Fibroblast of skin of right quadriceps (primary cell): Measurements from ENCODE around the gene CRACR2B.

Experiments
- DNase-seq: peaks from one replicate; pipeline ENCODE4 v3.0.0-alpha.2; 2013

Gene CRACR2B

DNA sequence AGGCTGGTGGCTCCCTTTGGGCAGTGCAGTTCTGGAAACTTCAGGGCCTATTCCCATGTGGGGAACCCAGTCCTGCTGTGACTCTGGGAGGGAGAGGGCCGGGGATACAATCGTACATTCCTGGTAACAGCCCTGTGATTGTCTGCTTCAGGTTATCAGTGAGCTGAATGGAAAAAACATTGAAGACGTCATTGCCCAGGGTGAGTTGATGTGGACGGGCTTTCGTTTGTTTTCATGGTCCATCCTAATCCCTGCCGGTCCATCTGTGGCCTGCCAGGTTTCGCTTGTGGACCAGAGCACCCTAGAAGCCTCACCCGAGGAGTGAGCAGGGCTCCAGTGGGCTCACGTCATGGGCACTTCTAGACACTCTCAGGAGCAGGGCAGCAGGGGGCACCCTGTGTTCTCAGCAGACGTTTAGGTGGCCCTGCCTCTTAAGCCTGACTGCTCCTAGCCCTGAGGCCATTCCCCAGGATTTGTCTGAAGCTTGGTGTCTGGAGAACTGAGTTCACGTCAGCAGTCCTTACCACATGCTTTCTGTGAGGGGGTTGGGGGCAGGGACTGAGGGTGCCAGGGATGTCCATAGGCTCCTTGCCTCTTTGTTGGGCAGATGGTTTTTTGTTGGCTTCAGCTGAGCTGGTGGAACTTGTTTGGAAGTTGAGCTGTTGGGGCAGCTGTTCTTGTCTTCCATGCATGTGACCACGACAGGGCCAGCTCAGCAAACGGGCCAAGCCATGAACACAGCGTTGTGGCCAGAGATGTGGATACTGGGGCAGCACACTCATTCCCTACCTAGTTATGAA lies 16.1 kb upstream of the CRACR2B start:
- no peak for DNase-seq

DNA sequence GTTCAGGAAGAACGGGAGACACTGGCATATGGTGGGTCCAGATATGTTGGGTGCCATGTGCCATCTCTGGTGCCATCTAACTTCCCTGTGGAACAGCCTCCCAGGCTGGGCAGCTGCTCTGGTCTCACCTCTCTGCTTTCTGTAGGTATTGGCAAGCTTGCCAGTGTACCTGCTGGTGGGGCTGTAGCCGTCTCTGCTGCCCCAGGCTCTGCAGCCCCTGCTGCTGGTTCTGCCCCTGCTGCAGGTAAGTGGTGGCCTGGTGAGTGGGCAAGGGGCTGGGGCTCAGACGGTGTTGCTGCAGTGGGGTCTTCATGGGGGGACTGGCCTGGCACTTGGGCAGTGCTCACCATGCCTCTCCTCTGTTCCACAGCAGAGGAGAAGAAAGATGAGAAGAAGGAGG lies 15.3 kb upstream of the CRACR2B start:
- DNase-seq: no peak

DNA sequence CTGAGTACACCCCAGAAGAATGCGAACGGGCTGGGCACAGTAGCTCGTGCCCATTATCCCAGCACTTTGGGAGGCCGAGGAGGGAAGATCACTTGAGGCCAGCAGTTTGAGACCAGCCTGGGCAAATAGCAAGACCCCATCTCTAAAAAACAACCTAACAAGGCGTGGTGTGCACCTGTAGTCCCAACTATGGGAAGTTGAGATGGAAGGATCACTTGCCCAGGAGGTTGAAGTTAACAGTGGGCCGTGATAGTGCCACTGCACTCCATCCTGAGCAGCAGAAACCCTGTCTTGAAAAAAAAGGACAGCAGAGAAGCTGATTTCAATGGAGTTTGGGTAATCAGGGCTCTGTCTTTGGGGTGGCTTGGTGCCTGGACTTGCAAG lies 14.7 kb upstream of the CRACR2B start:
- DNase-seq: no peak

DNA sequence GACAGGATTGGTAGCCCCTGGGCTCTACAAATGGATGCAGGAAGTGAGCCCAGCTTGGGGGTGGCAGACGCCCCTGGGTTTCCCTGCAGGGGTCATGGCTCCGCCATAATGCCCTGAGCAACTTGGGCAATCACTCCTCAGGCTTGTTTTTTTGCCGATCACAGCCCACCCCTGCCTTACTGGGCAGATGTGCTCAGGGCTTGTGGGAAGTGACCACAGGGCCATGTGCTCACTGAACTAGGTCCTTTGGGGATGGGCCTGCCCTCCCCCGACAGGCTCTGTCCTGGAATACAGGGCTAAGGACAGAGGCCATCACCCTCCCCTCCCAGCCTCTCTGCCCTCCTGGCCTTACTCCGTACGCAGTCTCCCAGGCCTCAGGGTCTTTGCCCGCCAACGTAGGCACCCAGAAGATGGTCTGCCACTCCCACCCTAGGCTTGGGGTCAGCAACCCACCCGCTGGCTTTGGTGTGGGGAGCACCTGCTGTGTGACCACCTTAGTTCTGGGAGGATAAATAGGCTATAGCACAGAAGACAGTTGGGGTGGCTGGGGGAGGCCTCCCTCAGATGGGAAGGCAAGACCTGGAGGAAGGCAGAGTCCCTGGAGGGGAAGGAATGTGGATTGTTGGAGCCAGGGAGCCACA lies 14.1 kb upstream of the CRACR2B start:
- no peak for DNase-seq

DNA sequence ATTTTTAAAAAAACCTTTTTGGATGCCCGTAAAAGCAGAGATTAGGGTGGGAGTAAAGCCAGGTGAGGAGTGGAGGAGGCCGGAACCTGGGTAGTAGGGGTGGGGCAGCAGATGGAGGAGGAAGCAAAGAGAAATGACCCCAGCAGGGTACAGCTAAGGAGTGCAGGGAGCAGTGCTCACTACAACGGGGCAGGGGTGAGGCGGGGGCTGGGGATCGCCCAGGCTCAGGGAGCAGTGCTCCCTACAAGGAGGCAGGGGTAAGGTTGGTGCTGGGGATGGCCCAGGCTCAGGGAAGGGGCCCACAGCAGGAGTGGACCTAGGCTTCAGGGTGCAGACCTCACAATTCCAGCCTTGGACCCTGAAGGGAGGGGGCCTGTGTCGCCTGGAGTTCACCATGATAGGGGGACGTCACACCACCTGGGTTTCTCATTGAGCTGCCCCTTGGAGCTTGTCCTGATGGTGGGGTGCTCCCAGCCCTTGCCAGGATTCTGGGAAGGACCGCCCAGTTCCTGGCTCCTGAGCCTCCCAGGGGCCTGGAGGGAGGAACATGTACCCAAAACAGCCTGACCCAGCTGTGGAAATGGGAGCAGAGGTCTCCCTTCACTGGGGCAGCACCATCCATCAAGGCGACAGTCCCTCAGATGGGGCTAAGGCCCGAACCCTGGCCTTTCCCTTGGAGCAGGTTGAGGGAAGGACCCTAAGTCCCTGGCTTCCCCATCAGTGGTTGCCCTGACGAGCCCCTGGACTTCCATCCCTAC lies 11.9 kb upstream of the CRACR2B start:
- DNase-seq: no peak

DNA sequence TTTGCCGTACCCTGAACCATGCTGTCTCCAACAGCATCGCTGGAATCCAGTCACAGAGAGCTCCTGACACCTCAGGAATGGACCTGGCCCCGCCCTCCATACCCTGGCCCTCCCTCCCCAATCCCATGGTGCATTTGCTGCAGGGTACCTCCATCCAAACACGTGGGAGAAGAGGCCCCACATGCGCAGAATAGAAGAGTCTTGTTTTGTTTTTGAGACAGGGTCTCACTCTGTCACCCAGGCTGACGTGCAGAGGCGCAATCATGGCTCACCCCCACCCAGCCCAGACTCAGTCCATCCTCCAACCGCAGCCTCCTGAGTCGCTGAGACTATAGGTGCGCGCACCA lies 11.3 kb upstream of the CRACR2B start:
- DNase-seq: no peak

DNA sequence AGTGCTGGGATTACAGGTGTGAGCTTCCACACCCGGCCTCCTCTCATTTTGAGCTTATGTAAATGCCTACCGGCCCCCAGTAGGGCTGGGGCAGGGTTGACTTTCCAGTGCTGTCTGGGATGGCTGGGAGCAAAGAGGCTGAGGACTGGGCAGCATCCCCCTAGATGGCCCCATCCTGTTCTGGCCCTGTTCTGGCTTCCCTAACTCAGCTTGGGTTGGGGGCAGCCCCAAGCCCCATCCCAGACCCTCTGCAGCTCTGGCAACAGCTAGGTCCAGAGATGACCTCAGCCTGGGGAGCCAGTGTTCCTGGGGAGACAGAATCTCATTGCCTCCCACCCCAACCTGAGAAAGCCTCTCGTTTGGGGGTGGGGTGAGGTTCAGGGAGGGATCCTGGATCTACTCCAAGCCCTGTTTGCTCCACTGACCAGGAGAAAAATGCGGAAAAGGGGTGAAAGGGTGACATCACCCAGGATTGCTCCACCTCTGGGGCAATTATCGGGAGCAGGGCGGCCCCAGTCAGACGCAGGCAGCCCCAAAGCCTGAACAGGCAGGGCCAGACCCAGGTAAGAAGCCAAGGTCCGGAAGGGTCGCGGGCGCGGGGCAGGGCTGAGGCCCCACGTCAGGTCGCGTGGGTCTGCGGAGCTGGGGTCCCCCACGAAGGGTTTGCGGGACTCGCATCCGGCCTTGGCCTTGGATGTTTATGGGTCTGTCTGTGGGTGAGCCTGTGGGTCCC lies 9.2 kb upstream of the CRACR2B start, which contains the start of gene PNPLA2:
Gene PNPLA2 (plus strand): TSS at position 519 of the 733 bp plus-strand sequence. CDS start 805 bp downstream, outside the sequence.
- peak; percentile 54 for DNase-seq

DNA sequence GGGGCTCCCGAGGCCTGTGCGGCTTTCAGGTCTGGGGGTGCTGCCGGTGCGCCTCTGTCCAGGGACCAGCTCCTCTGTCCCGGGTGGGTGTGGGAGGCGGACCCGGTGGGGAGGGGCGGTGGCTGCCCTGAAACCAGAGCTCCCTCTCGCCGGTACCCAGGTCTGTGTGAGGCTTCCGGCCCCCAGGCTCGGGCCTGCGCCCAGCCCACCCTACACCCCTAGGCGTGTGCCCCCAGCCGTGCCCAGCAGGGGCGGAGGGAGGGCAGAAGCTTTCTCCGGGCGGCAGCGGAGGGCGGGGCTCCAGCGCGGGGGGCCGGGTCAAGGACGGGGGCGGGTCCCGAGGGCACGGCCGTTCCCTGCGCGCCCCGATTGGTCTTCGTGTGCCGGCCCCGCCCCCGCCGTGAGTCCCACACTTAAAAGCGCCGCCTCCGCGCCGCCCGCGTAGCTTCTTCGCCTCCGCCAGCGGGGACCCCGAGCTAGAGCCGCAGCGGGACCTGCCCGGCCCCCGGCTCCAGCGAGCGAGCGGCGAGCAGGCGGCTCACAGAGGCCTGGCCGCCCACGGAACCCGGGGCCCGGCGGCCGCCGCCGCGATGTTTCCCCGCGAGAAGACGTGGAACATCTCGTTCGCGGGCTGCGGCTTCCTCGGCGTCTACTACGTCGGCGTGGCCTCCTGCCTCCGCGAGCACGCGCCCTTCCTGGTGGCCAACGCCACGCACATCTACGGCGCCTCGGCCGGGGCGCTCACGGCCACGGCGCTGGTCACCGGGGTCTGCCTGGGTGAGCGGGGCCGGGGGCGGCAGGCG lies 8.4 kb upstream of the CRACR2B start:
- peak; percentile 87 for DNase-seq

DNA sequence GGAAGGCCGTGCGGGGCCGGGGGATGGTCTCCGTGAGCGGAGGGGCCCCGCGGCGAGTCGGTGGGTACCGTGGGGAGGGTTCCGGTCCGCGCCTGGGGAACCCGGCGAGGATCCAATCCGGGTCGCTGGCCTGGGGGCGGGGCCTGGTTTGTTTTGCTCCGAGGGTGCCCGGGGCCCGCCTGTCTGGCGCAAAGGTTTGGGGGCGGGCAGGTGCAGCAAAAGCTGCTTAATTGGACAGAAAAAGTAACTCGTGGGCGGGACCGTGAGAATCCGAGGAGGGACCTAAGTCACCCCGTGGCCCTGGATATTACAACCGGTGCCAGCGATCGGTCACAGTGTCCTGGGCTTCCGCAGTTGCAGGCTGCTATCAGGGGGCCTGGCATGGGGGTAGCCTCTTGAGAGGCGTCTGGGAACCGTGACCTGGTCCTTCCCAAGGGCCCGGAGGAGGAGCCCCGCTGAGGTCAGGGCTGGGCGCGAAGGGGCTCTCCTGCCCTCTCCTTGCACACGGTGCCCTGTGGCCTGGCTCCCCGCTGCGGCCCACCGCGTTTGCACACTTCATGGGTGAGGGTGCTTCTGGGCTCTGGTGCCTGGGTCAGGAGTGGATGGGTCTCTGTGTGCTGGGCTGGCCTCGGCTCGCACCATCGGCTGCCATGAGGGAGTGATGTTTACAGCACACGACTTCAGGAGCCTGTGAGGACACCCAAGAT lies 7.6 kb upstream of the CRACR2B start:
- DNase-seq: no peak

DNA sequence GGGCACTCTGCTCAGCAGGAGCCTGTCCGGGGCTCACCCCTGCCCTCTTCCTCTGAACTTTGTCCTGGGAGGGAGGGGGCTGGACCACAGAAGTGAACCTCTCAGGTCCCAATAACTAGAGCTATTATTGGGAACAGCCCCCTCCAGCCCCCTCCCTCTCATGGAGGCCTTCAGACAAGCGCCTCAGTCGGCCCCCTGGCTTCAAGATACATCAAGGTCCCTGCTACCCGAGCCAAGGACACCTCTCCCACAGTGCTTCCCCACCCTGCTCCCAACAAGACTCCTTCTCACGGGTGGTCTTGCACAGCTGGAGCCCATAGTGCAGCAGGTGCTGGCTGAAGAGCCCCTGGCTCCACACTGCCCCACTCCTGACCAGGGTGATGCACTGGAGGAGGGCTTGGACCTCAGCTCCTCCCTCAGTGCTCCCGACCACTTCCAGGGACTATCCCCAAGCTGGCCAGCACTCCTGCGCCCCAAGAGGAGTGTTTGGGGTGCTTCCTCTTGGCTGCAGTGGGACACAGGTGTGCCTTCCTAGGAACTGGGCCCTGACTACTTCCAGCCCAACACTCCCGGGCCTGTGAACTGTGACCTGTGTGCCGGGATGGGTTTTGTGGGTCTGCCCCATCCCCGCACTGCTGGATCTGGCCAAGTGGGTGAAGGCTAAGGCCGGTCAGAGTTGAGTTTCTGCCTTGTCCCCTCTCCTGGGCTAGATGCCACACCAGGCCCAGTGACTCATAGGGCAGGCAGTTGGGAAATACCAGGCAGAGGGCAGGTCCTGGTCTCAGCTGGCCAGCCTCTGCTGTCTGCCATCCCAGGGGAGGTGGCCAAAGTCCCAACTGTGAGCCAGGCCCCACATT lies 6.8 kb upstream of the CRACR2B start:
- DNase-seq: no peak

DNA sequence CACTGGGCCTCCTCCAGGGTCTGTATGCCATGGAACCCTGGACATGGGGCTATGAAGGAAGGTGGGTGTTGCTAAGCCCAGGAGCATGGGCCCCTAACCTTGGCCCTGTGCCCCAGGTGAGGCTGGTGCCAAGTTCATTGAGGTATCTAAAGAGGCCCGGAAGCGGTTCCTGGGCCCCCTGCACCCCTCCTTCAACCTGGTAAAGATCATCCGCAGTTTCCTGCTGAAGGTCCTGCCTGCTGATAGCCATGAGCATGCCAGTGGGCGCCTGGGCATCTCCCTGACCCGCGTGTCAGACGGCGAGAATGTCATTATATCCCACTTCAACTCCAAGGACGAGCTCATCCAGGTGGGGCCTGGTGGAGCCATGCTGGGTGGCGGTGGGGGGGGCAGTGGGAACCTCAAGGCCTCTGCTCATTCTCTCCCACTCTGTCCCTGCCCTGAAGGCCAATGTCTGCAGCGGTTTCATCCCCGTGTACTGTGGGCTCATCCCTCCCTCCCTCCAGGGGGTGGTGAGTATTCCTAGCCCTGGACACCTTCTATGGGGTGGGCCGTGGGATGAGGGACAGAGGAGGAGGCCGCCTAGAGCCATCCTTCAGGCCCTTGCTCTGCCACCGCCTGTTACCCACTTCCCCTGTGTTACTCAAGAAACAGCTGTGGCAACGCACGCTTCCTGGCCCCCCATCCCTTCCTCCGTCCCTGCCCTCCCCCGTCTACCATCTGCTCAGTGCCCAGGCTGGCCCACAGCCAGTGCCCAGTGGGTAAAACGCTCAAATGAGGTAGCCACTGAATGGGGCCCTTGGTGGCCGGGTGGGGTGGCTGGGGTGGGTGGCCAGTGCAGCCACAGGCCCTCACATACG lies 6.0 kb upstream of the CRACR2B start:
- no peak for DNase-seq

DNA sequence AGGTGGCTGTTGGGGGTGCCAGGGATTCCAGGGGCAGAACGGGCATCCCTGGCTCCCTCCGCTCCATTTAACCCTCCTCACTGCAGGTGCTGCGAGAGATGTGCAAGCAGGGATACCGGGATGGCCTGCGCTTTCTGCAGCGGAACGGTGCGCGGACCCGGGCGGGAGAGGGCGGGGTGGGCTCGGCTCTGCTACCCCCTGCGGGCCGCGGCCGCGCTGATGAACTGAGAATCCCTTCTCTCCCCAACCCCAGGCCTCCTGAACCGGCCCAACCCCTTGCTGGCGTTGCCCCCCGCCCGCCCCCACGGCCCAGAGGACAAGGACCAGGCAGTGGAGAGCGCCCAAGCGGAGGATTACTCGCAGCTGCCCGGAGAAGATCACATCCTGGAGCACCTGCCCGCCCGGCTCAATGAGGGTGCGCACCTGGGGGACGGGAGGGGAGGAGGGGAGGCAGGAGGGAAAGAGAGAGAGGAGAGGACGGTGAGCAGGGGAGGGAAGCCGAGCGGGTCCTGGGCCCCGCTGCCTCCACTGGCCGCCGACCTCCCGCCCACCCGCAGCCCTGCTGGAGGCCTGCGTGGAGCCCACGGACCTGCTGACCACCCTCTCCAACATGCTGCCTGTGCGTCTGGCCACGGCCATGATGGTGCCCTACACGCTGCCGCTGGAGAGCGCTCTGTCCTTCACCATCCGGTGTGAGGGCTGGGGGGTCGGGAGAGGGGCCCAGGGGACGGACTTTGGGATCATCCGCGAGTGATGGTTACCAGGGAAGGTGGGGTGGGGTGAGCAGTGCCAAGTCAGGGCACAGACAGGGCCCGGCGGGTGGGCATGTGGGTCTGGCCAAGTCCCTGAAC lies 4.1 kb upstream of the CRACR2B start:
- no peak for DNase-seq

DNA sequence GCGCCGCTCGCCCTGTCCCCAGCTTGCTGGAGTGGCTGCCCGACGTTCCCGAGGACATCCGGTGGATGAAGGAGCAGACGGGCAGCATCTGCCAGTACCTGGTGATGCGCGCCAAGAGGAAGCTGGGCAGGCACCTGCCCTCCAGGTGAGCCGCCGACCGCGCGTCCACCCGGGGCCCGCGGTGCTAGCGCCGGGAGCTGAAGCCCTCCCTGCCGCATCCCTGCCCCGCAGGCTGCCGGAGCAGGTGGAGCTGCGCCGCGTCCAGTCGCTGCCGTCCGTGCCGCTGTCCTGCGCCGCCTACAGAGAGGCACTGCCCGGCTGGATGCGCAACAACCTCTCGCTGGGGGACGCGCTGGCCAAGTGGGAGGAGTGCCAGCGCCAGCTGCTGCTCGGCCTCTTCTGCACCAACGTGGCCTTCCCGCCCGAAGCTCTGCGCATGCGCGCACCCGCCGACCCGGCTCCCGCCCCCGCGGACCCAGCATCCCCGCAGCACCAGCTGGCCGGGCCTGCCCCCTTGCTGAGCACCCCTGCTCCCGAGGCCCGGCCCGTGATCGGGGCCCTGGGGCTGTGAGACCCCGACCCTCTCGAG lies 3.3 kb upstream of the CRACR2B start:
- DNase-seq: no peak

DNA sequence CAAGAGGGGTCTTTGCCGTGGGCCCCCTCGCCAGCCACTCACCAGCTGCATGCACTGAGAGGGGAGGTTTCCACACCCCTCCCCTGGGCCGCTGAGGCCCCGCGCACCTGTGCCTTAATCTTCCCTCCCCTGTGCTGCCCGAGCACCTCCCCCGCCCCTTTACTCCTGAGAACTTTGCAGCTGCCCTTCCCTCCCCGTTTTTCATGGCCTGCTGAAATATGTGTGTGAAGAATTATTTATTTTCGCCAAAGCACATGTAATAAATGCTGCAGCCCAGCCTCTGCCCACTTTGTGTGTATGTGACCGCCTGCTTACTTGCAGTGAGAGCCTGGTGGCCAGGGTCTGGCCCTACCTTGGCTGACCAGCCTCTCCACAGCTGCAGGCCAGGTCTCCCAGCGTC lies 2.8 kb upstream of the CRACR2B start:
- DNase-seq: no peak

DNA sequence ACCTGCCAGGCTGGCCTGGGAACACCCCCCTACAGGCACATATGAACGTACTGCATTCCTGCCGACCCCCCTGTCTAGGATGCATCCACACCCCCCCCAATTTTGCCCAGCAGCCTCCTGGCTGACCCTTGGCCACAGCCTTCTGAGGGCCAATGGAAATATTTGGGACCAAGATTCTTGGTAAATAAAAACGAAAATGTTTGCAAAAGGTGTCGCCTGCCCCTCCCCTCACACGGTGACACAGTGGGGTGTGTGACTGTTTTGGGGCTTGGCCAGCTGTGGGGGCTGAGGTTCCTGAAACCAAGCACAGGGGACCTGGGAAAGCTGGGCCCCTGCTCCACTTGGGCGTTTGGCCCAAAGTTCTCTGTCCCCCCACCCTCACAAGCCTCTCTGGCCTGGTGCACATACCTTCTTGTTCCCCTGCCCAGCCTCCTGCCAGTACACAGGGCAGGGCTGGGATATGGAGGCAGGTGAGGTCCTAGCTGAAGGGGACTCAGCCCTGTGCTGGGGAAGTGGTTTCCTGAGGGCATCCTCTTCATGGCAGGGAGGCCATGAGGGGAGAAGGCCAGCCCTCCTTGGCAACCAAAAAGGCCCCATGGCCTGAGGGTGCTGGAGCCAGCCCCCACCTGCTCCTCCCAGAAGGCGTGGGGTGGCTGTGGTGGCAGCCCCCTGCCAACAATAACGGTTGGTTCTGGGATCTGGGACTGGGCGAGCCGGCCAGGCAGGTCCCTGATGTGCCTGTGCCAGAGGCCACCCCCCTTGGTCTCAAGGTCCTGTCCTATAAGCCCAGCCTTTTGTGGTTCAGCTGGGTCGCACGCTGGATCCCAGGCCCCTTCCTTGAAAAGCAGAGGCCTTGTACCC lies 2.1 kb upstream of the CRACR2B start:
- DNase-seq: no peak

DNA sequence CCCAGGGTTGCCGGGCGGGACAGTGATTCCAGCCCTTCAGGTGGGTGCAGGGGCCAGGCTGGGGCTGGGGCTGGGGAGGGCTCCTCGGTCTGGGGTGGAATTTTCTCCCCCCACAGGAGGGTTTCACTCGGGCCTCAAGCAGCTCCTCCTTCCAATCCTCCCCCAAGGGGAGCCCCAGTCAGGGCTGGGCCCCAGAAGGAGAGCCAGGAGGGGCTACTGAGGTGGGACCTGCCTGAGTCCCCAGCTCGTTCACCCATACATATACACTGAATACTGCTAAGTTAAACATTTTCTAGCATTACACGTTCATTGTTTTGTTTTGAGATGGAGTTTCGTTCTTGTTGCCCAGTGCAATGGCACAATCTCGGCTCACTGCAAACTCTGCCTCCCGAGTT lies 1.5 kb upstream of the CRACR2B start:
- DNase-seq: no peak

DNA sequence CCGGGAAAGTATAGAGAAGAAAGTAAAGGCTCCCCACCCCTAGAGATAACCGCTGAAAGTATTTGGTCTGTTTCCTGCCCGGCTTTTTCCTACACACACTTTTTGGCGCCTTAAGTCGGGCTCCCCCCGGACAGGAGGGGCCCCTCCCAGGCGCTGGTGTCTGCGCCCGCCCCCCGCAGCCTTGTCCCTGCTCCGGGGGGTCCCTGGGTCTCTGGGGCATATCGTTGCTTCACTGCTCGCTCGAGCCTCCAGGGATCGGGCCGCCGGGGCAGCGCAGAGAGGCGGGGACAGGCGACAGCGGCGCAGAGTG lies 928 bp upstream of the CRACR2B start:
- no peak for DNase-seq
